ENCODE results near the gene IFRD1.
"Not testable (repeated sequence)": the region's sequence is repeated elsewhere in the genome, so short reads cannot be mapped to it uniquely, and the experiment has no call there.

The IFRD1 gene

GRCh38 chr7:112510743-112511110, 60.5 kb downstream of the IFRD1 start:
- TF ChIP-seq Cebpa-rat (IDR thresholded peaks at IDR 0.05): no peak
- Histone ChIP-seq H3K27me3 (no peaks in the 10 kb centered on the region), H3K9me3 (replicated peaks in 1 of 11) (no peaks in the 10 kb centered on the region), H3K27ac (no peak overlapping the region), H3K4me3 (no peak overlapping the region), H3K4me1 (peaks cover 0 to 17% (median 11%) of the 10 kb centered on the region in 10 experiments; a peak in 15 of 20 replicates), H3K36me3 (no peaks in the 10 kb centered on the region), H3K9ac (no peak overlapping the region), H3K4me2 (peak overlapping the region in 7 of 11 experiments; percentile 2 to 60 (median 54); a peak in 11 of 22 replicates), H4K20me1 (peaks cover 0 to 3% (median 0%) of the 10 kb centered on the region in 11 experiments; a peak in 1 of 22 replicates)

GRCh38 chr7:112511451-112512202, 61.4 kb downstream of the IFRD1 start:
- Histone ChIP-seq H4K20me1 (peaks cover 0 to 3% (median 0%) of the 10 kb centered on the region in 11 experiments; a peak in 1 of 22 replicates), H3K4me2 (no peak overlapping the region), H3K27me3 (no peaks in the 10 kb centered on the region), H3K27ac (no peak overlapping the region), H3K9me3 (replicated peaks in 1 of 11) (no peaks in the 10 kb centered on the region), H3K9ac (no peak overlapping the region), H3K4me1 (peaks cover 0 to 17% (median 11%) of the 10 kb centered on the region in 10 experiments; a peak in 15 of 20 replicates), H3K4me3 (no peak overlapping the region), H3K36me3 (no peaks in the 10 kb centered on the region)
- TF ChIP-seq Cebpa-rat (IDR thresholded peaks at IDR 0.05): no peak

DNA sequence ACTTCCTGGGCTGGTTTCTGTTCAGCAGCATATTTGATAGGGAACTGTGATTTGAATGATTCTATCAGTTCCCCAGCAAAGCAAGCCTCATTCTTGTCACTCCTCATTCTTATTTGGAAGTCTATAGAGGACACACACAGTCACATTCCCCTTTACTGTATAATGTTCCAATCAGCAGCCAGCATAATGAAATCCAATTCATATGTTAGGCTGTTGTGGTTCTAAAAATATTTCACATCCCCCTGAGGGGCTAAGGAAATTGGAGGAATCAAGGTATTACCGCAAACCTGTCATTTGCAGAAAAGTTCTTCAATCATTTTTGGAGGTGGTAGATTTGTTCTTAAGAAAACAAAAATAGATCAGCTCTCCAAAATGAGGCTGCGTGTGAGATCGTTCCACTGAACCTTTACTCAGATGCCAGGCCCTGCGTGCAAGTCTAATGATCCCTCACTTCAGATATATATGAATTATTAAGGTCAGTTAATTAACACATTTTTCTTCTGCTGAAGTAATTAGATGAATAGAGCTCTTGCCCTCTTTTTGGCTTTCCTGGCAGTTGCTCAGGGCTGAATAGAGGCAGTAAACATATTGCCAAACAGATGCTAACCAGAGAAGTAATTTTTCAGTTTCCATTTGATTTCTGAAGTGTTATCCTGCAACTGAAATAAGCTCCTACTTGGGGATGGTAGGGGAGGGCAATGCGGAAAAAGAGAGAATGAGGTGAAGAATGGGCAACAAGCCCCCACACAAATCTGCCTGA, 62.4 kb downstream of the IFRD1 start:
- H3K36me3 ChIP-seq: no peaks in the 10 kb centered on the region
- no peaks in the 10 kb centered on the region for H3K9me3 ChIP-seq (replicated peaks in 1 of 11)
- H3K9ac ChIP-seq: no peak overlapping the region
- no peak overlapping the region for H3K4me2 ChIP-seq
- H3K27ac ChIP-seq: no peak overlapping the region
- no peak for TF ChIP-seq Cebpa-rat (IDR thresholded peaks at IDR 0.05)
- peaks cover 0 to 17% (median 11%) of the 10 kb centered on the region in 10 experiments; a peak in 15 of 20 replicates for H3K4me1 ChIP-seq
- H3K4me3 ChIP-seq: no peak overlapping the region
- peaks cover 0 to 3% (median 0%) of the 10 kb centered on the region in 11 experiments; a peak in 1 of 22 replicates for H4K20me1 ChIP-seq
- no peaks in the 10 kb centered on the region for H3K27me3 ChIP-seq

DNA sequence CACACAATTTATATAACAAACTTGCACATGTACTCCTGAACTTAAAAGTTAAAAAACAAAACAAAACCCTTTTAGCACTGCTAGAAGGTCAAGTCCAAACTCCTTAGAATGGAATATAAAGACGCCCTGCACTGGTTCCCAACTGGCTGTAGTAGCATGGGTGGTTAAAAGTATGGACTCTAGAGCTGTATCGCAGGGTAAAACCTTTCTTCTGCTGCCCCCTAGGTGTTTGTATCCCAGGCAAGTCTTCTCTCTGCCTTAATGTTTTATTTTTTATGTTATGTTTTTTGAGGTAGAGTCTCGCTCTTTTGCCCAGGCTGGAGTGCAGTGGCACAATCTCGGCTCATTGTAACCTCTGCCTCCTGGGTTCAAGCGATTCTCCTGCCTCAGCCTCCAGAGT, 65.7 kb downstream of the IFRD1 start:
- Histone ChIP-seq H3K4me1 (no peaks in the 10 kb centered on the region; a peak in 1 of 20 replicates), H3K27ac (no peak overlapping the region), H3K9me3 (replicated peaks in 1 of 11) (no peaks in the 10 kb centered on the region), H3K4me3 (no peak overlapping the region), H4K20me1 (no peaks in the 10 kb centered on the region), H3K9ac (no peak overlapping the region), H3K4me2 (no peak overlapping the region), H3K36me3 (no peaks in the 10 kb centered on the region), H3K27me3 (no peaks in the 10 kb centered on the region)
- TF ChIP-seq Cebpa-rat (IDR thresholded peaks at IDR 0.05): no peak

- H3K9me3 ChIP-seq (replicated peaks in 1 of 11); H3K4me2 ChIP-seq; H3K9ac ChIP-seq; H3K4me3 ChIP-seq; H3K27ac ChIP-seq; H3K36me3 ChIP-seq; H3K4me1 ChIP-seq; H4K20me1 ChIP-seq; H3K27me3 ChIP-seq: not testable (repeated sequence)
These were observed 66.2 kb downstream of the IFRD1 start for GRCh38 chr7:112516418-112516817.

GRCh38 chr7:112517487-112517886, 67.2 kb downstream of the IFRD1 start:
- Histone ChIP-seq H3K4me1 (no peaks in the 10 kb centered on the region), H3K9ac (no peak overlapping the region), H3K27ac (no peak overlapping the region), H3K4me2 (no peak overlapping the region), H3K27me3 (no peaks in the 10 kb centered on the region), H4K20me1 (no peaks in the 10 kb centered on the region), H3K4me3 (no peak overlapping the region), H3K36me3 (no peaks in the 10 kb centered on the region), H3K9me3 (replicated peaks in 1 of 11) (no peaks in the 10 kb centered on the region)
- no peak for TF ChIP-seq Cebpa-rat (IDR thresholded peaks at IDR 0.05)

GRCh38 chr7:112520787-112521186, 70.5 kb downstream of the IFRD1 start:
- Histone ChIP-seq H3K4me2 (no peak overlapping the region), H3K9me3 (replicated peaks in 1 of 11) (no peaks in the 10 kb centered on the region), H3K36me3 (no peaks in the 10 kb centered on the region), H3K9ac (no peak overlapping the region), H4K20me1 (no peaks in the 10 kb centered on the region), H3K4me3 (no peak overlapping the region), H3K27me3 (no peaks in the 10 kb centered on the region), H3K4me1 (no peaks in the 10 kb centered on the region), H3K27ac (no peak overlapping the region)
- no peak for TF ChIP-seq Cebpa-rat (IDR thresholded peaks at IDR 0.05)

DNA sequence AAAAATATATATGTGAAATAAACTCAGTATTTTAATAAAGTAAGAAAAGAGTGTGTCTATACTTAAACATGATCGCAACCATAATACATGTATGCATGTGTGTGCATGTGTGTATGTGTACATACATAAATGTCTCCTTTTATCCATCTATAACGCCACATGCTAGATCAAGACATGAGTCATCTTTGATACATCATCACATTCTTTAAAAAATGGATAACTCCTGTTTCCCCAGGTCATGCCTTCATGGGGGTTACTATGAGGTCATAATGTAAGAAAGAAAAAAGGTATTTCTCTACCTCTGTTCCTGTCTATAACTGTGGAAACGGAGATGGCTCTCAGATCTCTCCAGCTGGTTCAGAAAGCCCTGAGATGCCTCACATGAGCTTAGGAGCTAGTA, 71.7 kb downstream of the IFRD1 start:
- Histone ChIP-seq H3K27ac (no peak overlapping the region), H3K4me2 (no peak overlapping the region), H3K4me3 (no peak overlapping the region), H3K4me1 (no peaks in the 10 kb centered on the region), H4K20me1 (no peaks in the 10 kb centered on the region), H3K36me3 (no peaks in the 10 kb centered on the region), H3K27me3 (no peaks in the 10 kb centered on the region), H3K9me3 (replicated peaks in 1 of 11) (no peaks in the 10 kb centered on the region), H3K9ac (no peak overlapping the region)
- TF ChIP-seq Cebpa-rat (IDR thresholded peaks at IDR 0.05): no peak

DNA sequence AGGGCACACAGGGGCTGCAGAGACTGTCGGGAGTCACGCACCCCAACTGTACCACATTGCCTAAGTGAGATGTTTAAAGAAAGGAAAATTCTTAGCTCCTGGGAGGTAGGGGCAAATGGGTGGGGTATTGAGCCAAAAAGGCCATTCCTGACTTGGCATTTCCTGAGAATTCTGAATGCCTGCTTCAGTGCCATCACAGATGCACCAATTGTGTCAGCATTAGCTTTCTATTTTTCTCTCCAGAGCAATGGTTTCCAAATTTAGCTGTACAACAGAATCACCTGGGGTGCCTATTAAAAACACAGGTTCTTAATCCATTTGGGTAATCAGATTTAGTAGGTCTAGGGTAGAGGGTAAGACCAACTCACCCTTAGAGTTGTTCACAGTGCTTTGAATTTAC, 73.6 kb downstream of the IFRD1 start:
- Histone ChIP-seq H3K4me2 (no peak overlapping the region), H4K20me1 (no peaks in the 10 kb centered on the region), H3K4me1 (no peaks in the 10 kb centered on the region)

More for the DNA sequence above, 73.6 kb downstream of the IFRD1 start:
- no peak for TF ChIP-seq Cebpa-rat (IDR thresholded peaks at IDR 0.05)
- no peak overlapping the region for H3K9ac ChIP-seq
- H3K4me3 ChIP-seq: no peak overlapping the region
- no peaks in the 10 kb centered on the region for H3K36me3 ChIP-seq
- H3K27me3 ChIP-seq: no peaks in the 10 kb centered on the region
- H3K27ac ChIP-seq: no peak overlapping the region
- H3K9me3 ChIP-seq (replicated peaks in 1 of 11): no peaks in the 10 kb centered on the region

Data from BLaER1 treated with 17β-estradiol and CSF1 and Interleukin-3, amounts not matched to agents 10 nM and 100 nM (cell line).